Measurements from ENCODE around the gene ESRRA. TPM values are rescaled to one million over a fixed set of nuclear protein-coding genes. Genes with fewer than 3 reads are reported as not detected.

ESRRA gene
- total and polyA plus RNA-seq, 2 of the 4 experiments (the other 2 are of a cell fraction) = 10.2 to 15.0 TPM

GRCh38 chr11:64323373-64323772 lies 18.0 kb downstream of the ESRRA start:
- in situ Hi-C loops (cut with MboI; ENCODE audit: low sequenced_read_pairs) = no loop called here
- CTCF ChIA-PET = no interaction called here

More at GRCh38 chr11:64323373-64323772, 18.0 kb downstream of the ESRRA start:
- ATAC-seq (ENCODE audit: low read depth) (no peak), DNase-seq (no peak)
- no CpG with 5 or more reads among the region's 5 CpGs for WGBS, 2 experiments (ENCODE audit: extremely low coverage in 2 of 2, insufficient read length in 1 of 2)
- Histone ChIP-seq H3K14ac (replicated peaks; ENCODE audit: low read depth, low read length) (no peak overlapping the region), H3K79me1 (ENCODE audit: low read depth in 1 of 2, low read length in 2 of 2) (peaks cover 7 to 22% of the 10 kb centered on the region in 2 experiments), H2AK5ac (ENCODE audit: low read depth, low read length) (no peak overlapping the region; the same call in 1 of the 2 replicates), H3K27me3 (ENCODE audit: control insufficient read depth, insufficient read depth, low read length) (no peaks in the 10 kb centered on the region; the same call in 1 of the 2 replicates), H4K91ac (ENCODE audit: insufficient read depth, low read depth, low read length) (no peak overlapping the region), H3K4me2 (ENCODE audit: low read depth, low read length) (no peak overlapping the region), H3K23ac (ENCODE audit: low read depth, low read length) (no peak overlapping the region), H3K18ac (ENCODE audit: low read depth, low read length) (no peak overlapping the region), H3K36me3 (ENCODE audit: control insufficient read depth, insufficient read depth, low read length) (peaks cover 22% of the 10 kb centered on the region), H3K4me3 (ENCODE audit: insufficient read depth, low read depth, low read length) (no peak overlapping the region), H2BK15ac (ENCODE audit: low read depth, low read length) (no peak overlapping the region), H3K9me1 (ENCODE audit: insufficient read depth, low read length) (peaks cover 14% of the 10 kb centered on the region), H3K9me3 (ENCODE audit: control insufficient read depth, insufficient read depth, low read length) (0 out of 2 replicates have a peak, but pooled peaks cover 2% of the 10 kb centered on the region), H2BK20ac (ENCODE audit: low read depth, low read length) (no peak overlapping the region), H3K4me1 (ENCODE audit: control insufficient read depth, insufficient read depth, low read length) (peaks cover 10% of the 10 kb centered on the region), H4K5ac (ENCODE audit: low read depth, low read length) (no peak overlapping the region), H2AK9ac (replicated peaks; ENCODE audit: low read depth, low read length, poor library complexity) (peak overlapping the region; percentile 50), H4K8ac (ENCODE audit: low read depth in 2 of 2, low read length in 2 of 2) (no peak overlapping the region), H2AFZ (replicated peaks; ENCODE audit: low read length, poor library complexity) (peak overlapping the region; percentile 11), H3K4ac (ENCODE audit: low read depth, low read length) (no peak overlapping the region), H4K20me1 (ENCODE audit: insufficient read depth, low read length) (no peaks in the 10 kb centered on the region; the same call in 1 of the 2 replicates), H2BK5ac (ENCODE audit: low read depth, low read length, poor library complexity, severe bottlenecking) (peak overlapping the region; percentile 16), H3K56ac (ENCODE audit: extremely low read depth, insufficient read depth, low read length) (no peak overlapping the region), H2BK120ac (ENCODE audit: low read depth, low read length) (no peak overlapping the region), H3K9ac (ENCODE audit: low read depth, low read length) (no peak overlapping the region), H3K27ac (ENCODE audit: insufficient read depth, low read length) (no peak overlapping the region)
- POLR2A ChIA-PET (ENCODE audit: unreplicated experiment) = no interaction called here
- dilution Hi-C loops (cut with HindIII; ENCODE audit: low sequenced_read_pairs, unreplicated experiment) = no loop called here
- TF ChIP-seq BHLHE40 (IDR thresholded peaks at IDR 0.05; ENCODE audit: low read depth, low read length) = no peak
- no peak for TF ChIP-seq NFE2L2 (IDR thresholded peaks at IDR 0.05; ENCODE audit: low read depth, low read length)
- TF ChIP-seq RFX5 (IDR thresholded peaks at IDR 0.05; ENCODE audit: low read depth, low read length) = no peak
- no peak for TF ChIP-seq SMC3 (IDR thresholded peaks at IDR 0.05; ENCODE audit: low read depth, low read length)
- TF ChIP-seq CEBPB (IDR thresholded peaks at IDR 0.05; ENCODE audit: low read depth, low read length) = no peak
- TF ChIP-seq CTCF (conservative IDR thresholded peaks at IDR 0.05; ENCODE audit: low read depth, low read length) = no peak
- TF ChIP-seq POLR2A (IDR thresholded peaks at IDR 0.05; ENCODE audit: low read depth, low read length) = no peak
- TF ChIP-seq FOS (IDR thresholded peaks at IDR 0.05; ENCODE audit: low read depth, low read length) = no peak
- TF ChIP-seq MAFK (IDR thresholded peaks at IDR 0.05; ENCODE audit: low read depth, low read length) = no peak
- TF ChIP-seq MAZ (IDR thresholded peaks at IDR 0.05; ENCODE audit: borderline replicate concordance, low read depth, low read length) = no peak
- TF ChIP-seq USF2 (IDR thresholded peaks at IDR 0.05; ENCODE audit: low read depth, low read length) = no peak
- TF ChIP-seq RCOR1 (IDR thresholded peaks at IDR 0.05; ENCODE audit: insufficient replicate concordance, low read length) = no peak
- no peak for TF ChIP-seq RAD21 (IDR thresholded peaks at IDR 0.05; ENCODE audit: low read length)
- intact Hi-C loops (cut with micrococcal nuclease) = no loop called here
- BruUV-seq (replicated peaks) = no TSS peak

All from IMR-90 (cell line).